ENCODE results near the gene CAMK4. TPM values are rescaled to one million over a fixed set of nuclear protein-coding genes. Genes with fewer than 3 reads are reported as not detected.

The CAMK4 gene
- total RNA-seq, 1 donor from 2014 or later: 11.2 TPM

DNA sequence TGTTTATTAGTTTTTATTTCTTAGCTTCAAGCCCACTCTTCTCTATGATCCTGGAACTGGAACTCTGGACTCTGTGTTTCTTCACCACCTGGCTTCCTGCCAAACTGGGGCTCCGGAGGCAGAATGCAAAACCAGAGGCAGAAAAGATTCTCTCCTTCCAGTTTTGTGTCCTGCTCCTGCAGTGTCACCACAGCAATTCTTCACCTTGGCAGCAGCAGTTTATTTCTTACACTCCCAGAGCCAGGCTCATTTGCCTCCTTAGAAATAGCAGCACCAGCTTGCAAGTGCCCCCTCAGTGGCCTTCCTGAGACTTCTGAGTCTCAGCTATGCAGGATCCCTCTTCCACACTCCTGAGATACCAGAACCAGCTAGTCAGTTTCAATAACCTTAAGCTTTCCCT lies 26.7 kb upstream of the CAMK4 start:
- peaks cover 10% of the 10 kb centered on the region for H3K4me1 Mint-ChIP-seq (ENCODE audit: unreplicated experiment)
- H3K27me3 Mint-ChIP-seq: peaks cover 7% of the 10 kb centered on the region
- TF ChIP-seq, protein P1, sequence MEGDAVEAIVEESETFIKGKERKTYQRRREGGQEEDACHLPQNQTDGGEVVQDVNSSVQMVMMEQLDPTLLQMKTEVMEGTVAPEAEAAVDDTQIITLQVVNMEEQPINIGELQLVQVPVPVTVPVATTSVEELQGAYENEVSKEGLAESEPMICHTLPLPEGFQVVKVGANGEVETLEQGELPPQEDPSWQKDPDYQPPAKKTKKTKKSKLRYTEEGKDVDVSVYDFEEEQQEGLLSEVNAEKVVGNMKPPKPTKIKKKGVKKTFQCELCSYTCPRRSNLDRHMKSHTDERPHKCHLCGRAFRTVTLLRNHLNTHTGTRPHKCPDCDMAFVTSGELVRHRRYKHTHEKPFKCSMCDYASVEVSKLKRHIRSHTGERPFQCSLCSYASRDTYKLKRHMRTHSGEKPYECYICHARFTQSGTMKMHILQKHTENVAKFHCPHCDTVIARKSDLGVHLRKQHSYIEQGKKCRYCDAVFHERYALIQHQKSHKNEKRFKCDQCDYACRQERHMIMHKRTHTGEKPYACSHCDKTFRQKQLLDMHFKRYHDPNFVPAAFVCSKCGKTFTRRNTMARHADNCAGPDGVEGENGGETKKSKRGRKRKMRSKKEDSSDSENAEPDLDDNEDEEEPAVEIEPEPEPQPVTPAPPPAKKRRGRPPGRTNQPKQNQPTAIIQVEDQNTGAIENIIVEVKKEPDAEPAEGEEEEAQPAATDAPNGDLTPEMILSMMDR (conservative IDR thresholded peaks at IDR 0.05): no peak
- H3K36me3 Mint-ChIP-seq: no peaks in the 10 kb centered on the region
- H3K4me3 Mint-ChIP-seq: no peak overlapping the region
- DNase-seq (ENCODE audit: extremely low spot score, unreplicated experiment): no peak
- H3K27ac Mint-ChIP-seq: no peak overlapping the region
- no peaks in the 10 kb centered on the region for H3K9me3 Mint-ChIP-seq

GRCh38 chr5:111198281-111198966 lies 25.8 kb upstream of the CAMK4 start:
- no peaks in the 10 kb centered on the region for H3K9me3 Mint-ChIP-seq
- H3K4me1 Mint-ChIP-seq (ENCODE audit: unreplicated experiment): peaks cover 10% of the 10 kb centered on the region
- no peak overlapping the region for H3K4me3 Mint-ChIP-seq
- no peak for DNase-seq (ENCODE audit: extremely low spot score, unreplicated experiment)
- H3K36me3 Mint-ChIP-seq: no peaks in the 10 kb centered on the region
- H3K27ac Mint-ChIP-seq: no peak overlapping the region
- H3K27me3 Mint-ChIP-seq: peaks cover 7% of the 10 kb centered on the region
- TF ChIP-seq, protein P1 (conservative IDR thresholded peaks at IDR 0.05): no peak

GRCh38 chr5:111200828-111201227 lies 23.4 kb upstream of the CAMK4 start:
- H3K27ac Mint-ChIP-seq: no peak overlapping the region
- H3K9me3 Mint-ChIP-seq: no peaks in the 10 kb centered on the region
- H3K4me3 Mint-ChIP-seq: no peak overlapping the region
- H3K4me1 Mint-ChIP-seq (ENCODE audit: unreplicated experiment): peaks cover 10% of the 10 kb centered on the region
- TF ChIP-seq, protein P1 (conservative IDR thresholded peaks at IDR 0.05): no peak
- H3K27me3 Mint-ChIP-seq: peaks cover 11% of the 10 kb centered on the region
- no peak for DNase-seq (ENCODE audit: extremely low spot score, unreplicated experiment)
- H3K36me3 Mint-ChIP-seq: no peaks in the 10 kb centered on the region

DNA sequence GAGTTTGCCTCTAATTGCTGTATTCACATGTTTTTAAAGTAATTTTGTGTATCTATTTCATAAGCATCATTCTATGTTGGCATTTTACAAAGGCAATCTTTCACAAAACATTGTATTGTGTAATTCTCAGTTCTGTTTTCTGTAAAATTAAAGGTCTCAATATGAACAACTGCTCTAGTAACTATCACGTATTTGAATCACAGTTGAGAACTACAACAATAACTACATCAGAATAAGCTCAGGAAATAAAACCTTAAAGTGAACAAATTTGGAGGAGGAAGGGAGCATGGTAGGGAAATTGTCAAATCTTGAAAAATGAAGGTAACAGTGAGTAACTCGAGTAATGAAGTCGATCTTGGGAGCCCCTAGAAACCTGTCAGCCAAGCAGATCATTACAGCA lies 22.5 kb upstream of the CAMK4 start:
- TF ChIP-seq, protein P1 (conservative IDR thresholded peaks at IDR 0.05): no peak
- H3K4me3 Mint-ChIP-seq: no peak overlapping the region
- H3K9me3 Mint-ChIP-seq: no peaks in the 10 kb centered on the region
- H3K27ac Mint-ChIP-seq: no peak overlapping the region
- peaks cover 10% of the 10 kb centered on the region for H3K4me1 Mint-ChIP-seq (ENCODE audit: unreplicated experiment)
- DNase-seq (ENCODE audit: extremely low spot score, unreplicated experiment): no peak
- H3K36me3 Mint-ChIP-seq: no peaks in the 10 kb centered on the region
- H3K27me3 Mint-ChIP-seq: peaks cover 11% of the 10 kb centered on the region

DNA sequence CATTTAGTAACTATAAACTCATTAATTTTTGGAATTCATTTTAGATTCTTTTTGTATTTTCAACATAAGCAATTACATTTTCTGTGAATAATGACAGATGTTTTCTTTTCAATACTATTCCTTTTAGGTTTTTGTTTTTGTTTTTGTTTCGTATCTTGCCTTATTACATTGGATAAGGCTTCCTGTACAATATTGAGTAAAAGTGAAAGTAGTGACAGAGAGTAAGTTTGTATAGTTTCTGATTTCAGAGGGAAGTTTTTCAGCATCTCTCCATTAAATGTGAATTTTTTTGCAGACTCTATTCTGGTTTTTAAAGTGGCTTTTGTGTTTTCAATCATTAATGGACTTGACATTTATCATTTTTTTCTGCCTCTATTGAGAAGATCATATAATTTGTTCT lies 12.8 kb upstream of the CAMK4 start:
- TF ChIP-seq, protein P1 (conservative IDR thresholded peaks at IDR 0.05): no peak
- H3K27me3 Mint-ChIP-seq: peaks cover 14% of the 10 kb centered on the region
- no peak overlapping the region for H3K27ac Mint-ChIP-seq
- H3K9me3 Mint-ChIP-seq: no peaks in the 10 kb centered on the region
- H3K4me1 Mint-ChIP-seq (ENCODE audit: unreplicated experiment): no peaks in the 10 kb centered on the region
- DNase-seq (ENCODE audit: extremely low spot score, unreplicated experiment): no peak
- H3K4me3 Mint-ChIP-seq: no peak overlapping the region
- no peaks in the 10 kb centered on the region for H3K36me3 Mint-ChIP-seq

Data from type B pancreatic cell (in vitro differentiated cells).